IgD-negative memory B cell (primary cell): Measurements from ENCODE around the gene CLIC5. TPM values are rescaled to one million over a fixed set of nuclear protein-coding genes. Genes with fewer than 3 reads are reported as not detected.
A peak's percentile ranks its signal among the peaks of the same experiment; 100 is the strongest.

ENCODE experiments used
- H3K27ac Mint-ChIP-seq, 3 donors: one replicate each; pipeline ENCODE4 v1.8.0; 2020 to 2022; ENCODE audit warnings: mild to moderate bottlenecking in 3 of 3, mixed read lengths in 3 of 3, moderate library complexity in 1 of 3
- H3K27me3 Mint-ChIP-seq: one replicate; pipeline ENCODE4 v1.8.0; 2021; ENCODE audit warnings: mixed read lengths
- H3K36me3 Mint-ChIP-seq: one replicate; pipeline ENCODE4 v1.8.0; 2020; ENCODE audit warnings: mild to moderate bottlenecking, mixed read lengths
- H3K4me1 Mint-ChIP-seq, 3 donors: one replicate each; pipeline ENCODE4 v1.8.0; 2020 to 2022; ENCODE audit warnings: mixed read lengths in 3 of 3, mild to moderate bottlenecking in 1 of 3
- H3K4me3 Mint-ChIP-seq, 4 donors: one replicate each; pipeline ENCODE4 v1.8.0; 2020 to 2022; ENCODE audit warnings: mild to moderate bottlenecking in 4 of 4, mixed read lengths in 4 of 4, moderate library complexity in 3 of 4
- H3K9me3 Mint-ChIP-seq, 3 donors: one replicate each; pipeline ENCODE4 v1.8.0; 2020 to 2021; ENCODE audit warnings: mixed read lengths in 3 of 3, mild to moderate bottlenecking in 1 of 3
- polyA plus RNA-seq: library from polyadenylated mRNA; unstranded; fragments of 300-500 nt; fragmentation: Illumina TruSeq; gene quantifications from one replicate; pipeline ENCODE4 v1.2.3, GENCODE V29; 2021

CLIC5 gene
- polyA plus RNA-seq, 1 donor from 2014 or later, result 1.9 TPM

DNA sequence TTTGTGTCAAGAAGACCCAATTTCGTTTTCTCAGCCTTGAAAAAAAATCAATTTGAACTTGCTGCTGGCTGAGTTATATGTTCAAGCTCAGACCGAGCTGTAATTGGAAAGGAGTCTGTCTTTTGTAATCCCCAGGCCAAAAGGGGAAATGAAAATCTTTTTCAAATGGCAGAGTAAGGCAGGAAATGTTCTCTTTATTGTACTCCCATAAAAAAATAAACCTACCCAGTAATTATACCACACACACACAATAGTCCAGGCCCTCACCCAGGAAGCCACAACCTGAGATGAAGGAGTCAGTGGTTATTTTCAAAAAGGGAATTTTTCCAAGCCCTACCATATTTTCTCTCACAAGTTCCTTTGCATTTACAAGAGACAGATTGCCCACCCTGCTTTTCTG, 45.3 kb downstream of the CLIC5 start:
- no peaks in the 10 kb centered on the region for H3K36me3 Mint-ChIP-seq
- H3K4me3 Mint-ChIP-seq, result no peak overlapping the region
- peaks cover 0 to 6% (median 0%) of the 10 kb centered on the region in 3 donors for H3K9me3 Mint-ChIP-seq
- peaks cover 7 to 10% (median 8%) of the 10 kb centered on the region in 3 donors for H3K4me1 Mint-ChIP-seq
- H3K27me3 Mint-ChIP-seq, result no peaks in the 10 kb centered on the region
- H3K27ac Mint-ChIP-seq, result peak overlapping the region in 1 of 3 donors; percentile 17

DNA sequence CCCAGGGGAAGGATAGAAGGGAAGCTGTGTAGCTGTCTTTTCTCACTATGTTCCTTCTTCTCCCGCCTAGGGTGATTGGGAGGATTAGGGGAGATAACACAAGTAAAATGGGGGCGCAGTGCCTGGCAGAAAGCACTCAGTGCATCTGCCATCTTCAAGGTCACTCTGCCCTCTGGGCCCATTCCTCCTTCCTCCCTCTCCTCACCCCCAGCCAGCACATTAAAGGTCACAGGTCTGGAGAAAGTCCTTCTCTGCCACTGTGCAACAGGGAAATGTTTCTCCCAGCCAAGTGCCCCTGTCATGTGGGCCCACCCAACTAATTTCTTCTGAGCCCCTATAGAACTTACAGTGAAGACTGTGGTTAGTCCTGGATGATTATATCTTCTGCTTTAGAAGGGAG, 45.8 kb downstream of the CLIC5 start:
- Mint-ChIP-seq H3K9me3 (peaks cover 0 to 3% (median 0%) of the 10 kb centered on the region in 3 donors), H3K4me1 (peaks cover 7 to 10% (median 8%) of the 10 kb centered on the region in 3 donors), H3K27ac (peak overlapping the region in 1 of 3 donors; percentile 17), H3K36me3 (no peaks in the 10 kb centered on the region), H3K27me3 (no peaks in the 10 kb centered on the region), H3K4me3 (peak overlapping the region in 1 of 4 donors; percentile 4)

DNA sequence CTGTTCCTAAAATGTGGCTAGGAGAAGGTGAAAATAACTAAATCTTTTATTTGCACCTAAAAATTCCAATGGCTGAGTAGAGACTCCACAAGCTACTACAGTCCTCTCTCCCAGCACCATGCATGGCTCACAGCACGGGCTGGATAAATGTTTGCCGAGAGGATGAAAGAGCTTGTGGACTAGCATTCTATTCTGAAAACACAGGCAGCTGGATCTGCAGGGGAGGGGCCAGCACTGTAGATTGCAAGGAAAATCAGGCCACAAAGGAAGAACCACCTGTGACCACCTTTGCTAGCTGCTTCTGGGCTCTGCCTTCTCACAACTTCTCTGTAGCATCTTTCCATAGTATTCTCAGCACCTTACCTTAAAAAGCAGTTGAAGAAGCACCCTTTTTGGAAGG, 46.6 kb downstream of the CLIC5 start:
- Mint-ChIP-seq H3K27ac (no peak overlapping the region), H3K36me3 (no peaks in the 10 kb centered on the region), H3K27me3 (no peaks in the 10 kb centered on the region), H3K4me1 (peaks cover 7 to 10% (median 8%) of the 10 kb centered on the region in 3 donors), H3K4me3 (no peak overlapping the region), H3K9me3 (peaks cover 0 to 3% (median 0%) of the 10 kb centered on the region in 3 donors)

DNA sequence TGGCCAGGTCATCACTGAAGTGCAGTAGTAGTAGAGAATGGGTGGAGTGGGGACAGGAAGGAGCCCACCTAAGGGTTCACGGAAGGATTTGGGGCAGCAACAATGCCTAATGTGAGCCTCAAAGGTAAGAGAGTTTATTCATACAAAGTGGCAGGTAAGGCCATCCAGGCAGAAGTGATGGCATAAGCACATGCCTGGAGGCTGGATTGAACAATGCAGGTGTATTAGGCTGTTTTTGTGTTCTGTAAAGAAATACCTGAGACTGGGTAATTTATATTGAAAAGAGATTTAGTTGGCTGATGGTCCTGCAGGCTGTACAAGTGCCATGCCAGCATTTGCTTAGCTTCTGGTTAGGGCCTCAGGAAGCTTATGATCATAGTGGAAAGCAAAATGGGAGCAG, 48.3 kb downstream of the CLIC5 start:
- H3K27me3 Mint-ChIP-seq, result no peaks in the 10 kb centered on the region
- peaks cover 0 to 3% (median 0%) of the 10 kb centered on the region in 3 donors for H3K9me3 Mint-ChIP-seq
- no peak overlapping the region for H3K4me3 Mint-ChIP-seq
- no peak overlapping the region for H3K27ac Mint-ChIP-seq
- H3K36me3 Mint-ChIP-seq, result no peaks in the 10 kb centered on the region
- H3K4me1 Mint-ChIP-seq, result peaks cover 7 to 10% (median 9%) of the 10 kb centered on the region in 3 donors

DNA sequence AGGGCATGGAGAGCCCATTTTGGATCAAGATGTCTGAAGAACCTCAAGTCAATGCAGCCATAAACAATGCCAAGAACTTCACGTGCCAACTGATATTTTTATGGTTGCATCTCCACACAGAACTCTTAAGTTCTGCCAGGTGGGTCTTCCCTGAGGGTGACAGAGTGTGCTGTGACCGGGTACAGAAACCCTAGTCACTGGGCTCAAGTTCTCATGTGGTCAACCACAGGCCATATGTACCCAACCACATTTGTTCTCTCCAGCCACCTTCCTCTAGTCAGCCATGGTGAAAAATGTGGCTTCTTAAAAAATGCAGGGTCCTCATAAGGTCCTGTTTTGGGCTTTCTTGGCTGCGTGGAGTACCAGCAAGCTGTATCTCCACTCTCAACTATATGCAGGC, 48.9 kb downstream of the CLIC5 start:
- H3K27me3 Mint-ChIP-seq, result no peaks in the 10 kb centered on the region
- H3K9me3 Mint-ChIP-seq, result peaks cover 0 to 3% (median 0%) of the 10 kb centered on the region in 3 donors
- peaks cover 7 to 10% (median 9%) of the 10 kb centered on the region in 3 donors for H3K4me1 Mint-ChIP-seq
- no peak overlapping the region for H3K4me3 Mint-ChIP-seq
- H3K27ac Mint-ChIP-seq, result no peak overlapping the region
- H3K36me3 Mint-ChIP-seq, result no peaks in the 10 kb centered on the region

DNA sequence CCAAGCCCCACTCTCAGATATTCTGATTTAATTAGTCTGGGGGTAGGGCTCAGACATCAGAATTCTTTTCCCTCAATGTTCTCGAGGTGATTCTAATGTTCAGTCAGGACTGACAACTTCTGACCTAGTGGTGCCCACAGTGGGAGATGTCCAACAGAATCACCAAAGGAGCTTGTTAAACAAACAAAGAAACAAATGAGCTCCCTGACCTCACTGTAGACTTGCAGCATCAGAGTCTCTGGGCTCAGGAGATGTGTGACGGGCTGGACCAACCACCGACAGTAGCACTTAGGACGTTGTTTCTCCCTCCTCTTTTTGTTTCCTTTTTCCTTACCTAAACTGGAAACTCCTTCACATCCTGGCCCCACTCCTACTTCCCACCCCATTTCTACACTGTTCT, 49.3 kb downstream of the CLIC5 start:
- Mint-ChIP-seq H3K27ac (no peak overlapping the region), H3K36me3 (no peaks in the 10 kb centered on the region), H3K27me3 (no peaks in the 10 kb centered on the region), H3K9me3 (peaks cover 0 to 3% (median 0%) of the 10 kb centered on the region in 3 donors), H3K4me3 (no peak overlapping the region), H3K4me1 (peaks cover 7 to 10% (median 9%) of the 10 kb centered on the region in 3 donors)

DNA sequence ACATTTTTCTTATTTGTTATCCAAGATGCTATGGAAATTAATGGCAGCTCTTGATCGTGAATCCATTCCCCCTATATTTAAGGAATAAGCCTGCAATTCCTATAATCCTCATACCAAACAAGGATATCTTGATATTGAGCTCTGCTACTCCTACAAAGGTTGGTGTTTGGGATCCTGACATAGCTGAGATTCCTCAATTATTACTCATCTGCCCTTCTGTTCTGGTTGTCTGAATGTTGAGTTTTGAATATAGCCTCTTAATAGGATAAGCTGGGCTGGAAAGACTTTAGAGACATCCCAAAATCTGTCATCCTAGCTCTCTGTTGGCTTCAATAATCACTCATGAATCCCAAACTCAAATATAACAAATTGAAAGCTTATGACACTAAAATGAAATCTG, 49.9 kb downstream of the CLIC5 start:
- Mint-ChIP-seq H3K9me3 (peaks cover 0 to 3% (median 0%) of the 10 kb centered on the region in 3 donors), H3K4me3 (no peak overlapping the region), H3K4me1 (peaks cover 7 to 10% (median 9%) of the 10 kb centered on the region in 3 donors), H3K27ac (no peak overlapping the region), H3K27me3 (no peaks in the 10 kb centered on the region), H3K36me3 (no peaks in the 10 kb centered on the region)

DNA sequence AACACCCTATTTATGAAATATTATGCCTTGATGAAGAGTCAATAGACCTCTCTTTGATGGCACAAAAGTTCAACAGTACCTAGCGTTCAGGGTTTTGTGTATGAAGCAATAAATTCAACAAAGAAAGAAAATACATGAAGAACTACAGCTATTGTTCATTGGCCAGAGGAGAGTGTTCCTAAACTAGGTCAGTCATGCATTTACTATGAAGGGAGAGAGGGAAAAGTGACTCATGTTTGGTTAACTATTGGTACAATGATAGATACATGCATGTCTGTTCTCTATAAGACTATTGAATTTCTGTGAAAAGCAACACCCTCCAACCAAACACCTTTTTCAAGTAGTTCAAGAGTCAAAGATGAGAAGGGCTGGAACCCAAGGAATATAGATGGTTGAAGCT, 50.7 kb downstream of the CLIC5 start:
- H3K4me1 Mint-ChIP-seq, result peaks cover 0 to 4% (median 3%) of the 10 kb centered on the region in 3 donors
- H3K27ac Mint-ChIP-seq, result peak overlapping the region in 1 of 3 donors; percentile 41
- H3K4me3 Mint-ChIP-seq, result no peak overlapping the region
- no peaks in the 10 kb centered on the region for H3K27me3 Mint-ChIP-seq
- no peaks in the 10 kb centered on the region for H3K36me3 Mint-ChIP-seq
- H3K9me3 Mint-ChIP-seq, result peaks cover 0 to 3% (median 0%) of the 10 kb centered on the region in 3 donors

DNA sequence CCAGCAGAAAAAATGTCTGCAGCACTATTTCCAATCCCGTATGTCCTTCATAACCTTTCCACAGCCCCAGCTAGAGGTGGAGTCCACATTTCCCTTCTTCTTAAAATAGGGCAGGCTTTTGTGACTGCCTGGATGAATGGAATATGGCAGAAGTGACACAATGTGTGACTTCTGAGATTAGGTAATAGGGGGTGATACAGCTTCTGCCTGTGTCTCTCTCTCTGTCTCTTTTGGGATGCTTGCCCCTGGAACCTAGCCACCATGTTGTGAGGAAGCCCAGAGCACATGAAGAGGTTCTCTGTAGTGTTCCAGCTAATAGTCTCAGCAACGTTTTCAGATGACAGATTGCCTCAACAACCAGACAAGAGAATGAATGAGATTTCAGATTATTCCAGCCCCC, 51.4 kb downstream of the CLIC5 start:
- Mint-ChIP-seq H3K27me3 (no peaks in the 10 kb centered on the region), H3K27ac (no peak overlapping the region), H3K4me3 (no peak overlapping the region), H3K4me1 (peaks cover 0 to 2% (median 0%) of the 10 kb centered on the region in 3 donors), H3K36me3 (no peaks in the 10 kb centered on the region), H3K9me3 (peaks cover 0 to 3% (median 0%) of the 10 kb centered on the region in 3 donors)

DNA sequence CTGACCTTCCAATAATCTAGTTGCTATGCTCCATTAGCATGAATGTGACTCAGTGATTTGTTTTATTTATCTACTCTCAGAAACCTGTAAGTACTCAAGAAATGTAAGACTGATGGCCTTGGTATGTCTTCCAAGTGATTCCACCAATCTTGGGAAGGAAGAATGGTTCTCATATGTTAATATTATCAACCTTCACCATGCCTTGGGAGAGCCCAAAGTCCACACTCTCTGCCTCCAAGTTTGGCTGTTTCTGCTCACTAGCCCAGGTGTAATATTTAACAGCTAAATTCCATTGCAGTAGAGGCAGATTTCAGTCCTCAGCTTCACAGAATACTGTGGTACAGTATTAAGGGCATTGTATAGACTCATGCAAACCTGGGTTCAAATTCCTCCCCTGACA, 51.8 kb downstream of the CLIC5 start:
- Mint-ChIP-seq H3K4me1 (peaks cover 0 to 2% (median 0%) of the 10 kb centered on the region in 3 donors), H3K27me3 (no peaks in the 10 kb centered on the region), H3K27ac (no peak overlapping the region), H3K9me3 (peaks cover 0 to 3% (median 0%) of the 10 kb centered on the region in 3 donors), H3K4me3 (no peak overlapping the region), H3K36me3 (no peaks in the 10 kb centered on the region)

DNA sequence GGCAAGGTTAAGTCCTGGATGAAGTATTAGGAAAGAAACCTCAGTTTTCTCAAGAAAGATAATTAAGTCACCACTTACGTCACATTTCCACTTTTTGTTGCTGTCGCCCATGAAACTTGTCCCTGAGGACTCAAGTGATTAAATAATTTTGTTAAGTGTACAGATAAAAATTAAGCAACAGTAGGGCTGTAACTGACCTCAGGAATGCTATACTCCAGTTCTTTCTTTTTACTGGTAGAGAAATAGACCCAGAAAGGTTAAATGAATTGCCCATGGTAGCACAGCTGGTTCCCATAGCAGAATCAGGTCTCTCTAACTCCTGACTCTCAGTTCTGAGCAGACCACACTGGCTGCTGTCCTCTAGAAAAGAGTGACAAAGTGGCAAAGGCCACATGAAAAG, 54.5 kb downstream of the CLIC5 start:
- H3K36me3 Mint-ChIP-seq, result no peaks in the 10 kb centered on the region
- H3K9me3 Mint-ChIP-seq, result no peaks in the 10 kb centered on the region
- H3K4me3 Mint-ChIP-seq, result no peak overlapping the region
- H3K4me1 Mint-ChIP-seq, result peaks cover 0 to 2% (median 0%) of the 10 kb centered on the region in 3 donors
- H3K27ac Mint-ChIP-seq, result no peak overlapping the region
- H3K27me3 Mint-ChIP-seq, result peaks cover 4% of the 10 kb centered on the region

DNA sequence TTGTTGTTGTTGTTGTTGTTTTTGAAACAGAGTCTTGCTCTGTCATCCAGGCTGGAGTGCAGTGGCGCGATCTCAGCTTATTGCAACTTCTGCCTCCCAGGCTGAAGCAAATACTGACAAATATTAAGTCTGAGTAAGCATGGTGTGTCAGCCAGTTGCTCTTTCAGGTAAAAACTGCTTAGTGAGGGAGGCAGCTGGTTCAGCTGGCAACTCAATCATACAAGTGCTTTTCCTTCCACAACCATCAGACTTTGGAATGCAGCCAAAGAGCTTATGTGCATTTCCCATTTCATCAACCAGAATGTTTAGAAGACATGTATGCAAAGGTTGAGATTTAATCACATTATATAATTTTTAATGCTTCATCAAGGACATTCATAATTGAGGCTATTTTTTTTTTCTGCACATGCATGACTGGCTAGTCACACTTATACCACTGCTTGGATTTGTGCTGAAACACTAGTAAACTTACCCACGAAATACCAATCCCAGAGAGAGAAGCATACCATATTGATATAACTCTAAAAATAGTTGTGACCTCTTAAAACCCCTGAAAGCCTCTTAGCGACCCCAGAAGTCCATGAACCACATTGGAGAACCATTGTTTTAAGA, 56.0 kb downstream of the CLIC5 start:
- Mint-ChIP-seq H3K4me1 (peaks cover 0 to 2% (median 0%) of the 10 kb centered on the region in 3 donors), H3K9me3 (no peaks in the 10 kb centered on the region), H3K27ac (no peak overlapping the region), H3K4me3 (no peak overlapping the region), H3K27me3 (peaks cover 4% of the 10 kb centered on the region), H3K36me3 (no peaks in the 10 kb centered on the region)

DNA sequence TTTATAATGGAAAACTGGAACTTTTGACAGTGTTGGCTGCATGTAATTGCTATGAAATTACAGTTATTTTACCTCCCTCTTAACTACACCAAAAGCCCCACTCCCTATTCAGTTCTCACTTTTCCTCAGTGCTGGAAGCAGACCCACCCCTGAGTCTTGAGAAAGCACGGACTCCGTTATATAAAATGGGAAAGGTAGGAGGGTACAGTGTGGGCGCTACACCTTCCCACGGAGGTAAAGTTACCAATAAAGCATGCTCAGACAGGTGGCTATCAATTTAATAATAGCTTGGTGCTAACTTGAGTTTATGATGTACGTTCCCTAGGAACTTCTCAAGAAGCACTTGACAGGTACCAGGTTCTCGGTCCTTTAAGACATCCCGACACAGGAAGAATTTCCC, 59.0 kb downstream of the CLIC5 start:
- Mint-ChIP-seq H3K36me3 (peaks cover 2% of the 10 kb centered on the region), H3K4me1 (peaks cover 0 to 5% (median 0%) of the 10 kb centered on the region in 3 donors)

DNA sequence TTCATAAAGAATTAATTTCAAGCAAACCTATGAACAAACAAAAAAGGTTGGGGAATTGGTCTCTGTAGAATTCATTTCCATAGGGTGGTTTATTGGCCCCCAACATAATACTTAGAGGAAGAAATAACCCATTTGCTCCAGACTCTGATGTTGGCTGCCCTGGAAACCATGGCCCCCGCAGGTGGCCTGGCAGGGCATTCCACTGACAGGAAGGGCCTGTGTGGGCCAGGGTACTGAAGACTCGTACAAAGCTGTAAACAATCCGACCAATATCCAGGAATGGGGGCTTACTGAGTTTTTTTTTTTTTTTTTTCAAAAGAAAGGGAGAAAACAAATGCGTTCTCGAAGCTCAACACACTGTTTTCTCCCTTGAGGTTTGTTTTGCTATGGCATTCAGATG, 59.5 kb downstream of the CLIC5 start:
- H3K36me3 Mint-ChIP-seq, result peaks cover 2% of the 10 kb centered on the region
- H3K9me3 Mint-ChIP-seq, result no peaks in the 10 kb centered on the region
- H3K4me3 Mint-ChIP-seq, result no peak overlapping the region

More for the DNA sequence above, 59.0 kb downstream of the CLIC5 start:
- Mint-ChIP-seq H3K27ac (no peak overlapping the region), H3K27me3 (peaks cover 4% of the 10 kb centered on the region), H3K9me3 (no peaks in the 10 kb centered on the region), H3K4me3 (no peak overlapping the region)

DNA sequence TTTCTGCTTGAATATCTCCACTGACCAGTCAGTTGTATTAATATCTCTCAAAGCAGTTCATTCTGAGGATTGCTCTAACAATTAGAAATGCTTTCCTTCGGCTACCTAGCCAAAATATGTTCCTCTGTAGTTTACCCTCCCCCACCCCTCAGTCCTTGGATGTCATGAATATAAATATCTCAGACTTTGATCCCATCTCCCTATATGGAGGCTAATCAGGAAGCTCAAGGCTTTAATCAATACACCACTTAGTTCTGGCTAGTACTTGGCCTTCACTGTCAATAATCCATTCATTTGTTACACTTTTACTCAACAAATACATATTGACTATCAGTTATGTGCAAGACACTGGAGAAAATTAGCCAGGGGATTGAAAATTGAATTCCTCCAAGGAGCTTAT, 60.1 kb downstream of the CLIC5 start:
- peaks cover 0 to 5% (median 0%) of the 10 kb centered on the region in 3 donors for H3K4me1 Mint-ChIP-seq
- no peak overlapping the region for H3K27ac Mint-ChIP-seq
- peaks cover 4% of the 10 kb centered on the region for H3K27me3 Mint-ChIP-seq
- no peaks in the 10 kb centered on the region for H3K9me3 Mint-ChIP-seq
- H3K4me3 Mint-ChIP-seq, result no peak overlapping the region
- H3K36me3 Mint-ChIP-seq, result peaks cover 2% of the 10 kb centered on the region

More for the DNA sequence above, 59.5 kb downstream of the CLIC5 start:
- no peak overlapping the region for H3K27ac Mint-ChIP-seq
- peaks cover 0 to 5% (median 0%) of the 10 kb centered on the region in 3 donors for H3K4me1 Mint-ChIP-seq
- H3K27me3 Mint-ChIP-seq, result peaks cover 4% of the 10 kb centered on the region

DNA sequence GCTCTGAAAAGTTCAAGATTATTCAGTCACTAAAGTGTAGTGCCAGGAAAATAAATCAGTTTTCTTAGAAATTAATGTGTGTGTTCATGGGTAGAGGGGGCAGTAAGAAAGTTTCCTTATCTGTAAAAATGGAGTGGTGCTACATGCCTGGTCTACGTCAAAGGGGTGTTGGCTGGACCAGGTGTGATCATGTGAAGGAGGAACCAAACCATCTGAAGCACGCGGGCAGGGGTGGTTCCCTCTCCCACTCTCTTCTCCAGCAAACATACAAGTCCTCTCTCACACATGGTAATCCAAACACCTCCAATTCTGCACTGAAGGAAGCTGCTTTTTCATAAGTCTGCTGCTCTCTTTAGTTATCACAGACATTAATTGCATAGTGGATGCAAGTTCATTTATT, 63.1 kb downstream of the CLIC5 start:
- peaks cover 0 to 5% (median 0%) of the 10 kb centered on the region in 3 donors for H3K4me1 Mint-ChIP-seq
- peaks cover 4% of the 10 kb centered on the region for H3K27me3 Mint-ChIP-seq
- H3K4me3 Mint-ChIP-seq, result no peak overlapping the region
- no peaks in the 10 kb centered on the region for H3K9me3 Mint-ChIP-seq
- H3K27ac Mint-ChIP-seq, result no peak overlapping the region
- H3K36me3 Mint-ChIP-seq, result peaks cover 4% of the 10 kb centered on the region
